ENCODE data around the gene SFI1.

- TF ChIP-seq POLR2A (IDR thresholded peaks at IDR 0.05; ENCODE audit: low read length) (peak; percentile 94), GATA1 (IDR thresholded peaks at IDR 0.05; ENCODE audit: low read depth, low read length) (peak; percentile 39)
Observed at GRCh38 chr22:31585161-31585859, 89.0 kb downstream of the SFI1 start.
